NCI-H510A (cell line): ENCODE measurements around the gene OR9A4.

Experiments
- DNase-seq: peaks from one replicate; lab custom pipeline; 2025; lab: John Stamatoyannopoulos, UW

Gene OR9A4

DNA sequence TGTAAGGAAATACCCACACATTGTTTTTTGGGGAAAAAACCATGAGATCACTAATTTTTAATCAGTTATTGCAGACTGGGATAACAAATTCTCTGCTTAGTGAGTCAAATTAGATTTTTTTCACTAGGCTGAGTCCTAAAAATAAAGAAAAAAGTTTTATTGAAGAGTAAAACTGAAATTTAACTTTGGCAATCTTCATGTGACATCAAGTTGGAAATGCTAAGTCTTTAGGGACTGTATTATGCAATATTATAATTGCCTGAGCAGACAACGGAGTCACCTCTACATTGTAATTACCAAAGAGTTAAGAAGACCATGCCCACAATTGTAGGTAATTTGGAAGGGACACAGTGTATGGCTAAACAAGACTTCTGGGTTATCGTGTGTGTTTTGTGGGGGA is 32.8 kb downstream of the OR9A4 start:
- no peak for DNase-seq

GRCh38 chr7:141949451-141949850 is 33.3 kb downstream of the OR9A4 start:
- DNase-seq = no peak

- DNase-seq = no peak
Observed at GRCh38 chr7:141949911-141950310, 33.7 kb downstream of the OR9A4 start.

DNA sequence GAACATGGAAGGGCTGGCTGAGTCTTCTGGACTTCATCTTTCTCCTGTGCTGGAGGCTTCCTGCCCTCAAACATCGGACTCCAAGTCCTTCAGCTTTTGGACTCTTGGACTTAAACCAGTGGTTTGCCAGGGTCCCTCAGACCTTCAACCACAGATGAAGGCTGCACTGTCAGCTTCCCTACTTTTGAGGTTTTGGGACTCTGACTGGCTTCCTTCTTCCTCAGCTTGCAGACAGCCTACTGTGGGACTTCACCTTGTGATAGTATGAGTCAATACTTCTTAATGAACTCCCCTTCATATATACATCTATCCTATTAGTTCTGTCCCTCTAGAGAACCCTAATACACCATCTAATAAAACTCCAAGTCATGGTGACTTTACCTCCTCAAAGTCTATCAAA is 34.6 kb downstream of the OR9A4 start:
- DNase-seq = no peak

GRCh38 chr7:141952461-141952860 is 36.3 kb downstream of the OR9A4 start:
- no peak for DNase-seq

GRCh38 chr7:141954334-141954733 is 38.1 kb downstream of the OR9A4 start:
- DNase-seq = no peak

- no peak for DNase-seq
Observed at GRCh38 chr7:141956084-141956483, 39.9 kb downstream of the OR9A4 start.

DNA sequence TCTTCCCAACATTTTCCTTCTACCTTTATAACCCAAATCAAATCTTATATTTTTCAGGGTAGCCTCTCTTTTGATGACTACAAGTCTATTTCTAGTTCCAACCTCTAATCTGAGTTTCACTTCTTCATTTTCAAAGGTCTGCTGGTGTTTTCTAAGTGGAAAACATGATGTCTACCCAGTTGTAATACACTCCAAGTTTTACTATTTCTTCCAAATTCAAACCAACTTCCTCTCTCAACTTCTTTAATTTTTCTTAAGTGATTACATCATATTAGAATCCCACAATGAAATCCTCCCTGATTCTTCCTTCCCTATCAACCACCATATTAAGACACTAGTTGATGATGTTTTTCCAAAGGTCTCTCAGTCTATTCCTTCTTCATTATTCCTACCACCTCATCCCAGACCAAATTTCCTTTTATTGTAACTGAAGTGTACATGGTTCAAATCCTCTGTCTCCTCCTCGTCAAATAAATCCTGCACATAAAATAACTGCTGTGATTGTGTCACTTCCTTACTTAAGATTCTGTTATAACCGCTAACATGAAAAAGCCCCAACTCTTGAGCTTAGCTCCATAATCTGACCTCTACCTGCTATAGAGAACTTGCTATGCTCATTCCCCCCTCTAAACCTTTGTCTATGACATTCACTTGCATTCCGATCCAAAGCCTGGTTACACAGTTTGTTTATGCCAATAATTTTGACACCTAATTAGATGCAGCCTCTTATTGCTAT is 44.7 kb downstream of the OR9A4 start:
- no peak for DNase-seq
